T1000 (cell line): Measurements from ENCODE around the gene XYLT1.

ENCODE experiments used
- DNase-seq: peaks from one replicate; lab custom pipeline; 2025; ENCODE audit warnings: mixed read lengths; lab: John Stamatoyannopoulos, UW

The XYLT1 gene

DNA sequence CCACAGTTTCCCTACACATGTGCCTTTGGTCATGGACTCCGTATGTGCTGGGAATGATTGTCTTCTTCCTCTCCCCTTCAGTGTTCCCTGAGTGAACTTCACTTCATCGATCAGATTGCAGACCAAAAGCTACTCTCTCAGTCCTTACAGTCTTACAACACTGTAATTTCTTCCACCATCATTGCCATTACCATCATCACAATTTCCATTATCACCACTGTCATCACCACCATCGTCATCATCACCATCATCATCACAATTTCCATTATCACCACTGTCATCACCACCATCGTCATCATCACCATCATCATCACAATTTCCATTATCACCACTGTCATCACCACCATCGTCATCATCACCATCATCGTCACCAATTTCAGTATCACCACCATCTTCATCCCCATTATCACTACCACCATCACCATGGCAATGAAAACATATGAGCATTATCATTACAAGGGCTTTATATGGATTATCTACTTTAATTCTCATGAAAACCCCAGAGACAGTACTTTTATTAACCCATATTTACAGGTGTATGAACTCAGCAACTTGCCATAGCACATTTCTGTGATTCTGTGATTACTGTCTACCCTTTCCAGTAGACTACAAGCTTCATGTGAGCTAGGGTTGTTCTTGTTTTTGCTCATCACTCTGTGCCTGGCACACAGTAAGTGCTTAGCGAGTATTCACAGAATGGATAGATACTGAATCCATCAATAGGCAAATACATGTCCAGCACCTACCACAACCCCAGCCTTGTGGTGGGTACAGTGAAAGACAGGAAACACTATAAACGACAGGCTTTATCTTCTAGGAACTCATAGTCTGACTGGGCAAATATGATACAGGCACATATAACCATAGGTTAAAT, 327.0 kb downstream of the XYLT1 start:
- no peak for DNase-seq

DNA sequence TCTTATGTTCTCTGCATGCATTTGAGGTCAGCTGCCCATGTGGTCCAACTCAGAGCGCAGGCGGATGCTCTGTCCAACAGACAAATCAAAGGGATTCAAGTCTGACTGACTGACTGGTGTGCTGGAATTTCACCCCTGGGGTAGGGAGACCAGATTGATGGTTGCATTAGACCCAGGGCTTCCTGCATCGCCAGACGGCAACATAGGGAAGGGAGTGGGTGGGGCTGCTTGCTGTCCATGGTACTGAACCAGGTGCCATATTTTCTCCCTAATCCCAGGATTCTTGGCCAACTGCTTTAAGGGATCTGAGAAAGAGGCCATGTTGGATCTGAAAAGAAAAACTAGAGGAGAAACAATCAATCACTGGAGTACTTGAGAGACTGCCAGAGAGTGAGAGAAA, 332.0 kb downstream of the XYLT1 start:
- no peak for DNase-seq

DNA sequence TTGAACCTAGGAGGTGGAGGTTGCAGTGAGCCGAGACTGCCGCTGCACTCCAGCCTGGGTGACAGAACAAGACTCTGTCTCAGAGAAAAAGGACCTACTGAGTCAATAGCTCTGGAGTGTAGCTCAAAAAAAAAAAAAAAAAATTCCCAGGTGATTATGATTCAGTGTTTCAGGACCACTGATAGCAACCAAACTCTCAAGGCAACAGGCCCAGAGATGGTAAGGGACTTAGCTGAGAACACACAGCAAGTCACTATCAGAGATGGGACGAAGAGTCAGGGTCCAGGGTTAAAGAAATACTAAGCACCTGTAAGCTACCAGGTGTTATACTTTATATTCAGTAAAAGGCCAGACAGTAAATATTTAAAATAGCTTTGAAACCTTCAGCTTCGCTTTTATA, 335.3 kb downstream of the XYLT1 start:
- no peak for DNase-seq

DNA sequence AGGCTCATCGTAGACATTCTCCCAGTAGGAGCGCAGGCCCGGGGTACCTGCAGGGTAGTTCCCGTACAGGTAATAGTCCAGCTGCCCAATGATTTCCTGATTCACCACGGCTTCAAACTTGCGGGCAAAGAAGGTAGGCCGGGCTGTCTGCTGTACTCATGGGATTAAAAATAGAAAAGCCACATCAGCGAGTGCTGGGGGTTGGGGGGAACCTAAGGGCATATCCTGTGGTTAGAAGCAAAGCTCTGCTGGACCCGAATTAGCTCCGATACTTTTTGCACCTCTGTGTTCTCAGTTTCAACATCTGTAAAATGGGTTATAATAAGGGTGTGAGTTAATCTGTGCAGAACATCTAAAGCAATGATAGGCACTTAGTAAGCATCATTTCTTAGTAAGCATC, 336.2 kb downstream of the XYLT1 start:
- DNase-seq = no peak

DNA sequence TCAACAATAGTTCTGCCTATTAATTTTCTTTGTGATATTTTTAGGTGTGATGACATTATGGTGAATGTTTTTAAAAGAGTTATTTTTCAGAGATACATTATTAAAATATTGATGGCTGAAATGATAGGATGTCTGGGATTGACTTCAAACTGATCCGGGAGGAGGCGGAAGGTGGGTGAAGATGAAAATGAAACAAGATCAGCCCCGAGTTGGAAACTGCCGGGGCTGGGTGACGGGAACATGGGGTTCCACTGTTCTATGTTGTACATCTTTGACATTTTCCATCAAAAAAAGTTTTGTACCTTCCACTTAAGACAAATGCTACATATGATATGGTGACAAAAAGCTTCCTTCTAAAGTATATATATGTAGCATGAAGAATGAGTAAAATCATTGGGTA, 336.9 kb downstream of the XYLT1 start:
- DNase-seq = no peak

DNA sequence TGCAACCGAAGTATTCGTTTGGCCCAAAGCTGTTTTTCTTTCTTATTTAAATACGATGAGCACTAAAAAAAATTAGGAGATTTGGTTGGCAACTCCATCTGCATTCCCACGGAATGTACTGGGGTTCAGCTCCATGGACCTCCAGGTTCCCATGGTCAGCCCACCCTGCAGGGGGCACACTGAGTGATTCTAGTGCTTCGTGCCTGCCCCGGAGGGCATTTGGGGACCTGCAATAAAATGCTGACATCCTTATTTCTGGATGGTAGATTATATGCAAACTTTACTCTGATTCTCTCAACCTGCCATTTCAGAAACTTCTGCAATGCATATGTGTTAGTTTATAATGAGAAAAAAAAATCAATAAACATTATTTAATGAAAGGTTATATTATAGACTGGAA, 339.4 kb downstream of the XYLT1 start:
- DNase-seq = no peak

DNA sequence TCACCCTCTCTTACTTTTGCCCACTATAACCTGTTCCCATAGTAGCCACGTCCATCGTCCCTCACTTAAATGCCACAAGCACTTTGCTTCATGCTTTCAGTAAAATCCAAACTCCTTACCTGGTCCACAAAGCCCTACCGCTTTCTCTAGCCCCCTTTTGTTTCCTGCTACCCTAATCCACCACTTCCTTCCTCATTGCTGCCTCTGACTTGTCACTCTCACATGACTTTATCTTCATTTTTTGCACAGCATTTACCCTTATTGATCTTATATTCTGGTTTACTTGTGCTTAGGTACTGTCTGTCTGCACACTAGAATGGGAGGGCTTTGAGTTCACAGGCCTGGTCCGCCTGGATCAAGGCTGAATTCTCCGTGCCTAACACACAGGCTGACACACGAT, 340.0 kb downstream of the XYLT1 start:
- DNase-seq = no peak

DNA sequence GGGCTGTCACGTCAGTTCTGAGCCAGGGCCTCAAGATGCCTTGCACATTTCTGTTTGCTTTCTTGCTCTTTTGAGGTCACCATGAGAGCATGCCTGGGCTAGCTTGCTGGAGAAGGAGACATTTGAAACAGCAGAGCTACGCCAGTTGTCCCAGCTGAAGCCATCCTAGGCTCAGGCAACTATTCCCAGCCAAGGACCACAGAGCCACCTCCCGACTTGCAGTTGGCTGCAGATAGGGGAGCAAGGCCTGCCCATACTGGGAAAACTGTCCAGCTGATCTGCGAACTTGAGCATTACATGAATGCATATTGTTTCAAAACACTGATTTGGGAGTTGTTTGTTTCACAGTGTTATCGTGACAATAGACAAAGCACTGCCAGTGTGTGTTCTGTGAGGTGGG, 340.8 kb downstream of the XYLT1 start:
- DNase-seq = no peak

DNA sequence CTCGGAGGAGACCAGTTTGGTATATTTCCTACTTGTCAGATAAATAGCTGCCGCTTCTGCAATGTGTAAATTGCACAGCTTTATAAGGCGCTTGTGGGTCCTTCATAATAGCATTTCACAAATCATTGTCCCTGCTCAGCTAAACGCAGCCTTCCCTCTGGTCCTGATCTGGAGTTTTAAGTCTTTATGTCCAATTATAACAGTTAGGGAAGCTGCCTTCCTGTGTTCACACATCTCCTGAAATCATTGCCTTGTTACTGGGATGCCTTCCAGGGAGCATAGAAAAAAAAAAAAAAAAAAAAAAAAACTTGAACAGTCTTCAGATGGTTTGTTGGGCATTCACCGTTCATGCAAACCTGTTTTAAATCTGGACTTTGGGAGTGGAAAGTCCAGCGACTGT, 342.0 kb downstream of the XYLT1 start:
- no peak for DNase-seq

DNA sequence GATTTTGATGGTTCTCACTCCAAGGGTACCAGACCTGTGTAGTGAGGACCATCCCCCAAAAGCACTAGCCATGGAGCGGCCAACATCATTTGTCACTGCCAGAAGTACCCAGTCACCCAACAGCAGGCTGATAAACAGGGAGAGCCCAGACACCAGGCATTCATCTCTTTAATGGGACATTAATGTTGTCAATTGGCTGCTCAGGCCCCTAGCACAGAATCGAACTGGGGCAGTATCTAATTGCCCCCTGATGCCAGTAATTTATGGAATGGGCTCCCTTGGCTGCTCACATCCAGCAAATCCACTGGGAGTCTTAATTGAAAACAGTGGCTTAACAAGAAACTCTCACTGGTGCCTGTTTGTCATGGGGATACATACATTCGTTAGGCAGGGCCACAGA, 344.6 kb downstream of the XYLT1 start:
- no peak for DNase-seq

DNA sequence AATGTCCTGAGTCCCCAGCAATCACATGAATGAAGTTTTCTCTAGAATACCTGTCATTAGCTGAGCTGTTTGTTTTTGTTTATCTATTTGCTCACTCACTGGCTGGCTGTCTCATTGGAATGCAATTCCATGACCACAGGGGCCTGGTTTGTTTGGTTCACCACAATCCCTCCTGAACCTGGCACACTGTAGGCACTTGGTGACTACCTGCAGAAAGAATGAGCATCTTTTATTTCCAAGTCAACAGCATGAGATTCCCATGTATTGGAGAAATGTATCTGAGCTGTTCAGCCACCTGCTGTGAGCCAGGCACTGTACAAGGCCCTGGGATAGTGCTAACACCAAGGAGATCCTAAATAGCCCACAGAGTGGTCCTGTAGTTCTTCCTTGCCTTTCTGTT, 345.1 kb downstream of the XYLT1 start:
- DNase-seq = no peak

DNA sequence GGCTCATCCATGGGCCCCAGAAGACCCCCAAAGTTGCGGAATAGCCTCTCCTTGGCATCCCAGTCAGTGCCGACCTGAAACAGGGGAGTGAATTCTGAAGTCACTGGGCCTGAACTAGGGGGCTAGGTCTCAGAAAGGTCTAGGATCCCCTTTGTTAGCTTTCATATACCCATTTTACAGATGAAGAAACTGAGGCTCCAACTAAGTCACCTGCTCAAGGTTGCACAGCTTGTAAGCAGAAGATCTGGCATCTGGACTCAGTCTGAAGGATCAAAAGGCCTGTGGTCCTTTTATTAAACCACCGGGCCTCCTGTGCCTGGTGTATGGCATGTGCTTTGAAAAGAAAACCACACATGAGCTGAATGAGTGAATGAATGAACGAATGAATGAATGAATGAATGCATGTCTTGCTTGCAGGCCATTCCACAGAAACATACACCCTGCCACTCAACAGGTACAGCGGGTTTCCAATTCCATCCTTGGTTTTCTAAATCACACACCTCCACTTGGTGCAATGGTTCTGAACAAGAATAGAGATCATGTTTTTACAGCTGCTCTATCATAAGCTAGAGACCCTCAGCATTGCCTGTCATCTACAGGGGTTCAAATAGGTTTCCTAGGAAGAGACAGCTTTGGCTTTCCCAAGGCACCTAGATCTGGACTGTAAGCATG, 352.7 kb downstream of the XYLT1 start:
- no peak for DNase-seq

DNA sequence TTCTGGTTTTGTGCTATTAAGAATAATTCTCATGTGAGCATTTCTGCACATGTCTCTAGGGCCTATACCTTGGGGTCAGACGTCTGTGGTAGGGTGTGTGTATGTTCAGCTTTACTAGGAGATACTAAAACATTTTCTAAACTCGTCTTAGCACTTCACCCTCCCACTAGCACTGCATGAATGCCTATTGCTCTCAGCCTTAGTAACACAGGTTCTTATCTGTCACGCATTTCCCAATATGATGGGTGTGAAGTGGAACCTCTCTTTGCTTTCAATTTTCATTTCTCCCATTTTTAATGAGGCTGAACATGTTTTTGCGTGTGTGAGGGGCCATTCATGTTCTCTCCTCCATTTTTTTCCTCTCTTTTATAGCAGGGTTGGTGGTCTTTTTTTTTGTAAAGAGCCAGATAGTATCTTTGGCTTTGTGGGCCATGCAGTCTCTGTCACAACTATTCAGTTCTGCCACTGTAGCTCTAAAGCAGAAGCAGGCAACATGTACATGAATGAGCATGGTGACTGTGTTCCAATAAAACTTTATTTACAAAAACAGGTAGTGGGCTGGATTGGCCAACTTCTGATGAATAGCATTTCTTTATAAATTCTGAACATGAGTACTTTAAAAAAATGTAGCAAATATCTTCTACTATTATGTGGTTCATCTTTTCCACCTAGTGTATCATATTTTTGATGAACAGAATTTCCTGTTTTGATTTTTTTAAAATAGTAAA, 354.0 kb downstream of the XYLT1 start:
- no peak for DNase-seq

DNA sequence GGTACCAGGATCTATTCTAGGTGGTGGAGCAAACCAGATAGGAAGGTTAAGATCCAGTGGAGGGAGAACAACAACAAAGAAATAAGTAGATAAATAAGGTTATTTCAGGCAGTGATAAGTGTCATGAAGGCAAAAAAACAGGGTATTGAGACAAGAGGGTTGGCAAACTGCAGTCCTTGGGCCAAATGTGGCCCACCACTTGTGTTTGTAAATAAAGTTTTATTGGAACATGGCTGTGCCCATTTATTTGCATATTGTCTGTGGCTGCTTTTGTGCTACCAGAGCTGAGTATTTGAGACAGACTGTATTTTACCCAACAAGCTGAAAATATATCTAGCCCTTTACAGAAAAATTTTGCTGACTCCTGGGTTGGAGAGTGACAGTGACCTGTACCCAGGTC, 361.3 kb downstream of the XYLT1 start:
- no peak for DNase-seq

DNA sequence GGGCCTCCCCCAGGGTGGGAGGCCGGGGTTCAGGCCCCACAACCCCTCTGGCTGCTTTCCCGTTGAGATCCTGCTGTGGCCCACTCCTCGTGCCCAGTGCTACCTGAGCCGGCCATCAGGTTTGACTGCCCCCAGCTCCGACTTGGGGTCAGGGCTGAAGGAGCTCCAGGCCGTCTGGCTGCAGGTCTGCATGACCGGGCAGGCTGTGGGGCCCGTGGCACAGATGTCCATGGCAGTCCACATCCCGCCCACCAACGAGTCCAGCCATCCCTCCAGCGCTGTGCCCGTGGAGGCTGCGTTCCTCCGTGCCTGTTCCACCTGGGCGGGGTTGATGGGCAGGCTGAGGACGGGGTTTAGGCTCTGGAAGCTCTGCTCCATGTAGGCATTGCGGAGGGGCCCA, 362.2 kb downstream of the XYLT1 start:
- no peak for DNase-seq

DNA sequence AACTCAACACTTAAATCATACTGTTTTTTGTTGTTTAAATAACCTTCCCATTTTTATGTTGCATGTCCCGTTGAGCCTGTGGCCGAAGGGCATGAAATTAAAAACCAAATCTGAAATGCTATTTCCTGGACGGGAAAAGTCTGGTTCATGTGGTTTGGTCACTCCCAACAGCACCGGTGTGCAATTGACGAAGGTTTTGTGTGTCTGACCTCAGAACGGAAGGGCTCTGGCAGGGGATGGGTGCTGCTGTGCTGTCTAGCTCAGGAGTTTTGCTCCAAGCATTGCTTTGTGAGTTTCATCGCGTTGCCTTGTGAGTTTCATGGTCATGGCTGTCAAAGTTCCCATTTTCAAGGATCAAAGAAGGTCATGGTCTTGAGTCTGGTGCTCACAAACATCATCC, 363.3 kb downstream of the XYLT1 start:
- DNase-seq = no peak

DNA sequence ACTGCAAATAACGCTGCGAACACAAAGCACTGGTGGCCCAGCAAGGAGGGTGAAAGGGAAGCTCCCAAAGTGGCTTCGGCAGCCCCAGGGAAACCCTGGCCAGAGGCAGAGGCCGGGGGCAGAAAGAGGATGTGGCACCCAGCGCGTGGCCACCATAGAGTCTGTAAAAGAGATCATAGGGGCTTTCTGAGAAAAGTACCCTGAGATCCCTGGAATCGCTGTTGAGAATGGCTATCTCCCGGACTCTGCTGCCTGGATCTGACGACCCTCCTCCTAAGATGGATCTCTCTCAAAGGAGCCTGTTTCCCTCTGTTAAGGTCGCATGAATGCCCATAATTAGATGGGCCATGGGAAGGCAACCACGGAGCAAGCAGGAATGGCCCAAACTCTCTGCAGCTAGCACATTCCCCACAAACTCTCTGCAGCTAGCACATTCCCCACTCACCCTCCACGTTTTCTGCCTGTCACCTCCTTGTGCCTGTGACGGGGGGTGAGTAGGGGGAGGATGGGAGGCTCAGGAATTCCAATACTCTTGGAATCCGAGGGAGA, 364.4 kb downstream of the XYLT1 start:
- no peak for DNase-seq

DNA sequence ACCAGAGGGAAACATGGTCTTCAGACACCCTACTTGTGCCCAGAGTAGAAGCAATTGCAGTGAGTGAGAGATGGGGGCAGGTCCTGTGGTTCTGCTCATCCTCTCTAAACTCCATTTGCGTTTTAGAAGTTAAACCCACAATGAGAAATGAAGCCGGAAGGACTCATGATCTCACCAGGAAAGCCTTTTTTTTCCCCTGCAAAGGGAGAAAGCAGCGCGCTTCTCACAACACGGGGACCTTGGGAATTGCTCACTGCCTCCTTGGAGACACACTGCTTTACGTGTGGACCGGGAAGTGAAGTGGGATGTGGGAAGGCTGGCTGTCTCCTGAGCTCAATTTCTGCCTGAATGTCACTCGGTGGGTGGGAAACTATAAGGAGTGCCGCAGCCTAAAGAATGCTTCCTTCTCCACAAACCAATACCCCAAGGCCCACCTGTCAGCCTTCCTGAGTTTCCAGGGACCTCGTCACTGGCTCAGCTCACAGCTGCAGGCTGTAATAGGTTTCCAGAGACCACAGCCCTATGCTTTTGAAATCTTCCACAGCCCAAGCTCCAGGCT, 365.4 kb downstream of the XYLT1 start:
- DNase-seq = no peak

DNA sequence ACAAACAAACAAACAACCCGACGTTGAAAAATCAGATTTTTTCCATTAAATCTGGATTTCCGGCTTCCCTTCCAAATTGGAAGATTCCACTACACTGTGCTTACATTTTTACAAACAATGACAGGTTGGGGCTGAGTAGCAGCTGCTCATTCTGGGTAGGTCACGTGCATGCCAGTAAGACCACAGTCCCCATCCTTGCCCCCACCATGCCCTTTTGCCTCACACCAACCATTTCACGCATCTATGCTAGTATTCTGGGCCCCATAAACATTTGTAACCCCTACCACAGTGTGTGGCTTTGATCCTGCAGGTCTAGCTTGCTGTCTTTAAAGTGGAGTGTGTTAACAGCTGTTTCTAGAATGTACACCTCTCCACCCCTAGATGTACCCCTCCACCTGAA, 366.1 kb downstream of the XYLT1 start:
- DNase-seq = no peak

DNA sequence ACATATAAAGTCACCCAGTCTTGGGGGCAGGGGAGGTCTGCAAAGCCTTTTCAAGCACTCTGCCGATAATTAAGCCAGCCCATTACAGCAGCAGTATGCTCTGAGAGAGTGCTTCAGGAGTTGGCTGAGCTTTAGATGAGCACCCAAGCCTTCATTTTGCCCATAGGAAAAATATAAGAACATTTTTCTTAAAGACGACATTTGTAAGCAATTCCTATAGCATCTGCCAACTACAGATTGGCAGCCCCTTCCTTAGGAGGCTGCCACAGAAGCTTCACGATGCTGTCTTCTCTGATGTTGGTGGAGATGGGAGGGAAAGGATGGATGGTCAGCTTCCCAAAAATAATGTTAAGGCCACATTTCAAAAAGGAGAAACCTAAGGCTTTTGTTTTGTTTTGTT, 367.5 kb downstream of the XYLT1 start:
- DNase-seq = no peak

DNA sequence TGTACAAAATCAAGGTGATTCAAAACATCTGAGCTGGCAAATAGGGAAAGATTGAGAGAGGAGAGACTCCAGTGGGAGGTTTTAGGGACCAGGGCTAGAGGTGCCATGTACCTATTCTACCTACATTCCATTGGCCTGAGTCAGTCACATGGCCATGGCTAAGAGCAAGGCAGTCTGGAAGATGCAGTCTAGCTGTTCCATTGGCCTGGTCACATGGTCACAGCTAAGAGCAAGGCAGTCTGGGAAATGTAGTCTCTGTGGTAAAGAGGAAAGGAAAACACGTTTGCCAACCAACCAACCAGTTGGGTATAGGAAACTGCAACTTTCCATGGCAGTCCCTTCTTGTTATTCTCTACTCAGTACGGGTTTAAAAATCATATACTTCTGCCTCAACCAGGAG, 369.1 kb downstream of the XYLT1 start:
- DNase-seq = no peak

DNA sequence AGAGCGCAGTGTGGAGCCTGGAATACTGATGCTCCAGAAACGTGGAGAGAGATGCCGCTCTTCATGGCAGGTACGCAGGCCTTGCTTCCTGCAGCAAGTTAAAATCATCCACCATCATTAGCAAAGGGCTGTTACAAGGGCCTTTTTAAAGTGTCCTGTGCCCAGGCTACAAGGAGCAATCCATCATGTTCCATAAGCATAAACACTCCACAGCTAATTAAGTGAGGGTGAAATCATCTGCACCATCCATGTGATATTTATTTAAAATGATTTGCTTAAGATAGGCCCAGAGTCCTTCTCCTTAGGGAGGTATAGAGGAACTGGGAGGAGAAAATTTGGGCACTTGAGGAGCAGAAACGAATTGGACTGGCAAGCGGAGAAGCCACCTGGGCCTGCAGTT, 372.1 kb downstream of the XYLT1 start:
- no peak for DNase-seq
